Brain microvascular endothelial cell (primary cell): Measurements from ENCODE around the gene PBX1.

Experiments used
- DNase-seq: peaks from one replicate; pipeline ENCODE4 v3.0.0-alpha.2; 2020
- H3K27ac ChIP-seq: fragments of 250-450 bp; sonication (Bioruptor Pico); 2 replicates; pipeline ENCODE4 v1.5.1; 2020; ENCODE audit warnings: mild to moderate bottlenecking, moderate library complexity
- H3K27me3 ChIP-seq: fragments of 250-450 bp; sonication (Bioruptor Pico); replicated peaks from 2 replicates; pipeline ENCODE4 v1.5.1; 2020; ENCODE audit warnings: mild to moderate bottlenecking
- H3K36me3 ChIP-seq: fragments of 250-450 bp; sonication (Bioruptor Pico); replicated peaks from 2 replicates; pipeline ENCODE4 v1.5.1; 2020; ENCODE audit warnings: mild to moderate bottlenecking
- H3K4me3 ChIP-seq: 2 replicates; pipeline ENCODE4 v1.5.1; 2011; ENCODE audit warnings: low read depth, mild to moderate bottlenecking, control low read depth, low read length, moderate library complexity
- in situ Hi-C: cut with HindIII; loops from 2 replicates; pipeline ENCODE4 v1.10.0; 2017; ENCODE audit warnings: low sequenced_read_pairs, low pct_ligation_motif_present
- TF ChIP-seq, protein P1 (sequence below): IDR thresholded peaks from 2 replicates; pipeline ENCODE4 v1.5.1; 2011; ENCODE audit warnings: low read depth, mild to moderate bottlenecking, moderate library complexity, low read length, control low read depth, inconsistent platforms; ENCODE audit errors: missing control alignments

Gene PBX1

GRCh38 chr1:164586591-164586990 is 27.6 kb downstream of the PBX1 start:
- in situ Hi-C loops, result no loop called here
- Histone ChIP-seq H3K27me3 (no peaks in the 10 kb centered on the region), H3K36me3 (no peaks in the 10 kb centered on the region)

GRCh38 chr1:164587617-164588501 is 28.9 kb downstream of the PBX1 start:
- TF ChIP-seq, protein P1, sequence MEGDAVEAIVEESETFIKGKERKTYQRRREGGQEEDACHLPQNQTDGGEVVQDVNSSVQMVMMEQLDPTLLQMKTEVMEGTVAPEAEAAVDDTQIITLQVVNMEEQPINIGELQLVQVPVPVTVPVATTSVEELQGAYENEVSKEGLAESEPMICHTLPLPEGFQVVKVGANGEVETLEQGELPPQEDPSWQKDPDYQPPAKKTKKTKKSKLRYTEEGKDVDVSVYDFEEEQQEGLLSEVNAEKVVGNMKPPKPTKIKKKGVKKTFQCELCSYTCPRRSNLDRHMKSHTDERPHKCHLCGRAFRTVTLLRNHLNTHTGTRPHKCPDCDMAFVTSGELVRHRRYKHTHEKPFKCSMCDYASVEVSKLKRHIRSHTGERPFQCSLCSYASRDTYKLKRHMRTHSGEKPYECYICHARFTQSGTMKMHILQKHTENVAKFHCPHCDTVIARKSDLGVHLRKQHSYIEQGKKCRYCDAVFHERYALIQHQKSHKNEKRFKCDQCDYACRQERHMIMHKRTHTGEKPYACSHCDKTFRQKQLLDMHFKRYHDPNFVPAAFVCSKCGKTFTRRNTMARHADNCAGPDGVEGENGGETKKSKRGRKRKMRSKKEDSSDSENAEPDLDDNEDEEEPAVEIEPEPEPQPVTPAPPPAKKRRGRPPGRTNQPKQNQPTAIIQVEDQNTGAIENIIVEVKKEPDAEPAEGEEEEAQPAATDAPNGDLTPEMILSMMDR, result no peak

More at GRCh38 chr1:164586591-164586990, 27.6 kb downstream of the PBX1 start:
- no peak overlapping the region for H3K27ac ChIP-seq
- TF ChIP-seq, protein P1, result no peak
- no peak overlapping the region for H3K4me3 ChIP-seq
- DNase-seq, result no peak

DNA sequence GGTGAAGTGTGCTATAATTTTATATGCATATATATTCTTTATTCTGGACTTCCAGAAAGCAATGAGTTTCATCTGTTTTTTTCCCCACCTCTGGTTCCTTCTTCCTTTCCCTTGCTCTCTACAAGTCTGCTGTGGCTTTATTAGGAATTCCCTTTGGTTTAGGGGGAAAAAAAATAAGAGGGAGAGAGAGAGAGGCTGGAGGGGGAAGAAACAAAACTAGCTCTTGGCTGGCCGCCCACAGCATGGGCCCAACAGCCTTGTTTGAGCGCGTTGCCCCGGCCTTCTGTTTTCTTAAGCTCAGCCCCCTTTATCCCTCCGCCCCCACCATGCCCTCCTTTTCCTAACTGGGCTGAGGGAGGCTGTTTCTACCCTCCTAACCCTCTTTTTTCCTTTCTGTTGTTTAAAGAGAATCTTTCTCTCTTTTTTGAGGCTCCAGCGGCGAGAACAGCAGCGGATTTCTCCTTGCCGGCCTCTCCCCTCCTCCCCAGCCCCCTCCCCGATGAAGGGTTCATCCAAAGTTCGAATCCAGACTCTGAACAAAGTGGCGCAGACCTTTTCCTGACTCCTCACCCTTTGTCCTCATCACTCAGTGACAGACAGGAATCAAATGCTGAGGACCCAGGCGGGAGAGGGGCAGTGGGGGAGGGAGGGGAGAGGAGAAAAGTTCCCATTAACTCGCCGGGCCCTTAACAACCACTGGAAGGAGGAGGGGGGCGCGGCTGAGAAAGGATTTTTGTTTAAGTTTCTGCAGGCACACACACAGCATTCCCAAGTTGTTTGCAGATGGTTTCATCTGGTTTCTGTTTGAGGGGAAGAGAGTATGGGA is 29.7 kb downstream of the PBX1 start:
- in situ Hi-C loops, result no loop called here
- TF ChIP-seq, protein P1, result no peak
- peak; percentile 66 for DNase-seq
- peak overlapping the region; percentile 69 for H3K27ac ChIP-seq
- H3K36me3 ChIP-seq, result no peaks in the 10 kb centered on the region
- peak overlapping the region; percentile 36 for H3K4me3 ChIP-seq
- H3K27me3 ChIP-seq, result no peaks in the 10 kb centered on the region

More at GRCh38 chr1:164587617-164588501, 28.9 kb downstream of the PBX1 start:
- Histone ChIP-seq H3K36me3 (no peaks in the 10 kb centered on the region), H3K27me3 (no peaks in the 10 kb centered on the region), H3K27ac (no peak overlapping the region), H3K4me3 (no peak overlapping the region)
- in situ Hi-C loops, result no loop called here
- no peak for DNase-seq

- Histone ChIP-seq H3K36me3 (no peaks in the 10 kb centered on the region), H3K27ac (peak overlapping the region; percentile 69), H3K4me3 (no peak overlapping the region), H3K27me3 (no peaks in the 10 kb centered on the region)
- DNase-seq, result no peak
- TF ChIP-seq, protein P1, result no peak
- in situ Hi-C loops, result no loop called here
These were observed 30.4 kb downstream of the PBX1 start for GRCh38 chr1:164589408-164589807.

DNA sequence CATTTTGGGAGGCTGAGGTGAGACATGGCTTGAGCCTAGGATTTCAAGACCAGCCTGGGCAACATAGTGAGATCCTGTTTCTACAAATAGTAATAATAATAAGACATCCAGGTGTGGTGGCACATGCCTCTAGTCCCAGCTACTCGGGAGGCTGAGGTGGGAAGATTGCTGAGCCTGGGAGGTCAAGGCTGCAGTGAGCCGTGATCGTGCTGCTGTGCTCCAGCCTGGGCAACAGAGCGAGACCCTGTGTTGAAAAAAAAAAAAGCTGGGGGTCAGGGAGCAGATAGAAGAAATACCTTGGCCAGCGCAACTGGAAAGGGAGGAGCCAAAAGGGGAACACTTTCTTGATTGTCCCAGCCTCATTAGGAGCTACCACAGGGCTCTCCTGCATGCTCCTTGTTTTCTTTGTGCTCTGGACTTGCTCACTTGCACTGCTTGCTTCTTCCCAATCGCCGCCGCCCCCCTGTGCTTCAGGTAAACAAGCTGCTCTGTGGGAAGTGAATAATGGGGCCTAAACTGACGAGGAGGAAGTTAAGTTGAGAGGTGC is 31.1 kb downstream of the PBX1 start:
- H3K36me3 ChIP-seq, result no peaks in the 10 kb centered on the region
- in situ Hi-C loops, result no loop called here

More for the DNA sequence above, 31.1 kb downstream of the PBX1 start:
- no peaks in the 10 kb centered on the region for H3K27me3 ChIP-seq
- no peak for DNase-seq
- no peak overlapping the region for H3K27ac ChIP-seq
- no peak overlapping the region for H3K4me3 ChIP-seq
- TF ChIP-seq, protein P1, result no peak
